GM12878 (cell line): ENCODE measurements around the gene ACACB. TPM values are rescaled to one million over a fixed set of nuclear protein-coding genes. Genes with fewer than 3 reads are reported as not detected.

ENCODE experiments used
- BACH1 ChIP-seq: fragments of 450-650 bp; IDR thresholded peaks from 2 replicates; pipeline ENCODE4 v1.6.1; 2017; ENCODE audit warnings: mild to moderate bottlenecking, borderline replicate concordance
- BCL11A ChIP-seq: IDR thresholded peaks from 2 replicates; pipeline ENCODE4 v1.6.1; 2011; ENCODE audit warnings: low read depth, low read length
- FOXM1 ChIP-seq: IDR thresholded peaks from 2 replicates; pipeline ENCODE4 v1.6.1; 2012; ENCODE audit warnings: low read depth, mild to moderate bottlenecking, inconsistent platforms, low read length, moderate library complexity
- LARP7 ChIP-seq: fragments of 450-650 bp; IDR thresholded peaks from 2 replicates; pipeline ENCODE4 v1.6.1; 2017; ENCODE audit warnings: mild to moderate bottlenecking
- NR2C1 ChIP-seq: fragments of 450-650 bp; IDR thresholded peaks from 2 replicates; pipeline ENCODE4 v1.6.1; 2017; ENCODE audit warnings: antibody characterized with exemption, mild to moderate bottlenecking, moderate library complexity
- TCF3 ChIP-seq: IDR thresholded peaks from 2 replicates; pipeline ENCODE4 v1.6.1; 2012; ENCODE audit warnings: low read depth, mild to moderate bottlenecking, low read length, borderline replicate concordance; ENCODE audit not compliant: insufficient read depth
- YBX1 ChIP-seq: fragments of 450-650 bp; IDR thresholded peaks from 2 replicates; pipeline ENCODE4 v1.6.1; 2016; ENCODE audit warnings: antibody characterized with exemption
- ZNF24 ChIP-seq: fragments of 450-650 bp; IDR thresholded peaks from 2 replicates; pipeline ENCODE4 v1.6.1; 2017; ENCODE audit warnings: antibody characterized with exemption, mild to moderate bottlenecking
- polyA plus RNA-seq, 11 experiments: library from polyadenylated mRNA; depleted of rRNA in 4 of 11; unstranded in 6 of 11; stranded (reverse) in 5 of 11; fragments of >200 nt; fragmentation: Nextera tagmentation in 4 of 11; fragmentation: Illumina TruSeq in 1 of 11; extraction: Ambion mirVana in 4 of 11; extraction: Trizol in 1 of 11; gene quantifications; 1 replicate in 1 of 11; 2 replicates in 10 of 11; pipeline versions ENCODE4 v1.2.1 to v1.2.3, GENCODE V29; 2011 to 2016; ENCODE audit warnings: inconsistent platforms in 2 of 11, missing spikeins in 2 of 11, low read depth in 1 of 11
- total RNA-seq, 4 experiments: library from RNA; depleted of rRNA in 3 of 4; stranded (reverse); fragments of >200 nt in 3 of 4; fragmentation: Illumina TruSeq in 1 of 4; extraction: Trizol in 1 of 4; gene quantifications; 2 replicates each; pipeline versions ENCODE4 v1.2.1 to v1.2.3, GENCODE V29; 2013 to 2021
- TF ChIP-seq, protein P1 (sequence below): fragments of 450-650 bp; IDR thresholded peaks from 2 replicates; pipeline ENCODE4 v1.6.1; 2017; ENCODE audit warnings: mild to moderate bottlenecking, low read depth, inconsistent platforms; ENCODE audit not compliant: poor library complexity, severe bottlenecking
- TF ChIP-seq, protein P2 (sequence below): IDR thresholded peaks from 2 replicates; pipeline ENCODE4 v1.6.1; 2011; ENCODE audit warnings: borderline replicate concordance, low read depth, mild to moderate bottlenecking, moderate library complexity, low read length; ENCODE audit not compliant: insufficient read depth, poor library complexity, severe bottlenecking

ACACB gene
- total and polyA plus RNA-seq, 10 of the 15 experiments (the other 5 are each of a cell fraction or from before 2014, with no cell fraction given), result 0.05 to 1.9 (median 0.38) TPM; not detected in 2

DNA sequence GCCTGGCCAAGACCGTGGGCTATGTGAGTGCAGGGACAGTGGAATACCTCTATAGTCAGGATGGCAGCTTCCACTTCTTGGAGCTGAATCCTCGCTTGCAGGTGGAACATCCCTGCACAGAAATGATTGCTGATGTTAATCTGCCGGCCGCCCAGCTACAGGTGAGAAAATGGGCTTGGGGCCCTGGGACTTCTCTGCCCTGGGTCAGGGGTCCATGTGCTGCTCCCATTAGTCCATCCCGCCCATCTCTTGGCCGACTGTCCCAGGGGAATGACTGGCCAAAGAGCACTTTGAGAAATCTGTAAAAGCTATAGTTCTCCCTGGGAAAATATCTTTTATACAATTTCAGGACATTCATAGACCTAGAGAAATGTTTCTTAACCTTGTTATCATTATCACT is 63.5 kb downstream of the ACACB start (continued):
- TF ChIP-seq, protein P1, sequence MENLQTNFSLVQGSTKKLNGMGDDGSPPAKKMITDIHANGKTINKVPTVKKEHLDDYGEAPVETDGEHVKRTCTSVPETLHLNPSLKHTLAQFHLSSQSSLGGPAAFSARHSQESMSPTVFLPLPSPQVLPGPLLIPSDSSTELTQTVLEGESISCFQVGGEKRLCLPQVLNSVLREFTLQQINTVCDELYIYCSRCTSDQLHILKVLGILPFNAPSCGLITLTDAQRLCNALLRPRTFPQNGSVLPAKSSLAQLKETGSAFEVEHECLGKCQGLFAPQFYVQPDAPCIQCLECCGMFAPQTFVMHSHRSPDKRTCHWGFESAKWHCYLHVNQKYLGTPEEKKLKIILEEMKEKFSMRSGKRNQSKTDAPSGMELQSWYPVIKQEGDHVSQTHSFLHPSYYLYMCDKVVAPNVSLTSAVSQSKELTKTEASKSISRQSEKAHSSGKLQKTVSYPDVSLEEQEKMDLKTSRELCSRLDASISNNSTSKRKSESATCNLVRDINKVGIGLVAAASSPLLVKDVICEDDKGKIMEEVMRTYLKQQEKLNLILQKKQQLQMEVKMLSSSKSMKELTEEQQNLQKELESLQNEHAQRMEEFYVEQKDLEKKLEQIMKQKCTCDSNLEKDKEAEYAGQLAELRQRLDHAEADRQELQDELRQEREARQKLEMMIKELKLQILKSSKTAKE, result no peak
- no peak for TF ChIP-seq BACH1
- no peak for TF ChIP-seq TCF3
- no peak for TF ChIP-seq ZNF24
- TF ChIP-seq FOXM1, result no peak
- no peak for TF ChIP-seq NR2C1
- no peak for TF ChIP-seq LARP7
- no peak for TF ChIP-seq YBX1
- TF ChIP-seq, protein P2, sequence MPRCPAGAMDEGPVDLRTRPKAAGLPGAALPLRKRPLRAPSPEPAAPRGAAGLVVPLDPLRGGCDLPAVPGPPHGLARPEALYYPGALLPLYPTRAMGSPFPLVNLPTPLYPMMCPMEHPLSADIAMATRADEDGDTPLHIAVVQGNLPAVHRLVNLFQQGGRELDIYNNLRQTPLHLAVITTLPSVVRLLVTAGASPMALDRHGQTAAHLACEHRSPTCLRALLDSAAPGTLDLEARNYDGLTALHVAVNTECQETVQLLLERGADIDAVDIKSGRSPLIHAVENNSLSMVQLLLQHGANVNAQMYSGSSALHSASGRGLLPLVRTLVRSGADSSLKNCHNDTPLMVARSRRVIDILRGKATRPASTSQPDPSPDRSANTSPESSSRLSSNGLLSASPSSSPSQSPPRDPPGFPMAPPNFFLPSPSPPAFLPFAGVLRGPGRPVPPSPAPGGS, result no peak
- TF ChIP-seq BCL11A, result no peak
- TF ChIP-seq, all 136 proteins: peak for 0
